ENCODE results near the gene ZNF669.
"Not testable (repeated sequence)": the region's sequence is repeated elsewhere in the genome, so short reads cannot be mapped to it uniquely, and the experiment has no call there.

DNA sequence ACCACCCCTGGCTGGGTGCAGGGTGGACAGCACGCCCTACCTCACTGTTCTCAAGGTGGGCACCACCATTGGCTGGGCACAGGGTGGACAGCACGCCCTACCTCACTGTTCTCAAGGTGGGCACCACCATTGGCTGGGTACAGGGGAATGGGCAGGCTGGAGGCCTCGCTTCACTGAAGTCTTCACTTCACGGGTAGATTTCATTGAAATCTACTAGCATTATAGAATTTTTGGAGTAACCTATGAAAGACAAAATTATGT, 16.2 kb upstream of the ZNF669 start:
- TF ChIP-seq, protein P1, sequence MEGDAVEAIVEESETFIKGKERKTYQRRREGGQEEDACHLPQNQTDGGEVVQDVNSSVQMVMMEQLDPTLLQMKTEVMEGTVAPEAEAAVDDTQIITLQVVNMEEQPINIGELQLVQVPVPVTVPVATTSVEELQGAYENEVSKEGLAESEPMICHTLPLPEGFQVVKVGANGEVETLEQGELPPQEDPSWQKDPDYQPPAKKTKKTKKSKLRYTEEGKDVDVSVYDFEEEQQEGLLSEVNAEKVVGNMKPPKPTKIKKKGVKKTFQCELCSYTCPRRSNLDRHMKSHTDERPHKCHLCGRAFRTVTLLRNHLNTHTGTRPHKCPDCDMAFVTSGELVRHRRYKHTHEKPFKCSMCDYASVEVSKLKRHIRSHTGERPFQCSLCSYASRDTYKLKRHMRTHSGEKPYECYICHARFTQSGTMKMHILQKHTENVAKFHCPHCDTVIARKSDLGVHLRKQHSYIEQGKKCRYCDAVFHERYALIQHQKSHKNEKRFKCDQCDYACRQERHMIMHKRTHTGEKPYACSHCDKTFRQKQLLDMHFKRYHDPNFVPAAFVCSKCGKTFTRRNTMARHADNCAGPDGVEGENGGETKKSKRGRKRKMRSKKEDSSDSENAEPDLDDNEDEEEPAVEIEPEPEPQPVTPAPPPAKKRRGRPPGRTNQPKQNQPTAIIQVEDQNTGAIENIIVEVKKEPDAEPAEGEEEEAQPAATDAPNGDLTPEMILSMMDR (optimal IDR thresholded peaks at IDR 0.05 in 1 of 3, IDR thresholded peaks at IDR 0.05 in 1 of 3, conservative IDR thresholded peaks at IDR 0.05 in 1 of 3; ENCODE audit: extremely low read depth in 1 of 3, insufficient read depth in 2 of 3, low read length in 3 of 3): not testable (repeated sequence)
- not testable (repeated sequence) for TF ChIP-seq EZH2 (IDR thresholded peaks at IDR 0.05; ENCODE audit: low read length)
